Neural cell (in vitro differentiated cells): Measurements from ENCODE around the gene DYRK2. TPM values are rescaled to one million over a fixed set of nuclear protein-coding genes. Genes with fewer than 3 reads are reported as not detected.

Source experiments
- H2AFZ ChIP-seq: fragments of 200-600, 300-800 bp; sonication (generic), shearing (Covaris generic); 2 replicates; pipeline ENCODE4 v1.6.0; 2014; ENCODE audit warnings: low read depth, mild to moderate bottlenecking, antibody characterized with exemption, low read length, moderate library complexity
- H3F3A ChIP-seq: fragments of 200-600 bp; shearing (Covaris generic); 2 replicates; pipeline ENCODE4 v1.6.1; 2016; ENCODE audit warnings: mild to moderate bottlenecking, moderate library complexity, mixed read lengths, antibody characterized with exemption, low read length; ENCODE audit not compliant: insufficient read depth, poor library complexity, severe bottlenecking
- H3K27ac ChIP-seq: fragments of 200-600, 300-800 bp; sonication (generic), shearing (Covaris generic); 2 replicates; pipeline ENCODE4 v1.5.1; 2014; ENCODE audit warnings: mild to moderate bottlenecking, low read length, moderate library complexity
- H3K27me3 ChIP-seq: fragments of 300-800, 200-600 bp; sonication (generic), shearing (Covaris generic); 2 replicates; pipeline ENCODE4 v1.6.0; 2014; ENCODE audit warnings: mild to moderate bottlenecking, low read depth, low read length, moderate library complexity; ENCODE audit not compliant: insufficient read depth
- H3K36me3 ChIP-seq: fragments of 300-800, 200-600 bp; sonication (generic), shearing (Covaris generic); 2 replicates; pipeline ENCODE4 v1.5.1; 2014; ENCODE audit warnings: mild to moderate bottlenecking, antibody characterized with exemption, low read length, moderate library complexity; ENCODE audit not compliant: insufficient read depth
- H3K4me2 ChIP-seq: fragments of 300-800, 200-600 bp; sonication (generic), shearing (Covaris generic); 2 replicates; pipeline ENCODE4 v1.6.0; 2014; ENCODE audit warnings: mild to moderate bottlenecking, low read length
- H3K4me3 ChIP-seq: fragments of 300-800, 200-600 bp; sonication (generic), shearing (Covaris generic); 2 replicates; pipeline ENCODE4 v1.5.1; 2014; ENCODE audit warnings: mild to moderate bottlenecking, low read length, moderate library complexity
- H3K79me2 ChIP-seq: fragments of 200-600 bp; shearing (Covaris generic); replicated peaks from 2 replicates; pipeline ENCODE4 v1.6.0; 2014; ENCODE audit warnings: mild to moderate bottlenecking, low read length, moderate library complexity; ENCODE audit not compliant: insufficient read depth
- H3K9ac ChIP-seq: fragments of 300-800, 200-600 bp; sonication (generic), shearing (Covaris generic); 2 replicates; pipeline ENCODE4 v1.6.1; 2016; ENCODE audit warnings: mild to moderate bottlenecking, low read length, mixed read lengths
- H3K9me2 ChIP-seq: fragments of 200-600 bp; shearing (Covaris generic); 2 replicates; pipeline ENCODE4 v1.6.1; 2016; ENCODE audit warnings: mild to moderate bottlenecking, low read length, mixed read lengths; ENCODE audit not compliant: insufficient read depth
- H3K9me3 ChIP-seq: fragments of 200-600, 300-800 bp; sonication (generic), shearing (Covaris generic); 2 replicates; pipeline ENCODE4 v1.6.1; 2016; ENCODE audit warnings: mild to moderate bottlenecking, mixed run types, low read length, moderate library complexity, mixed read lengths
- H4K20me1 ChIP-seq: fragments of 200-600 bp; shearing (Covaris generic); 2 replicates; pipeline ENCODE4 v1.6.1; 2016; ENCODE audit warnings: mild to moderate bottlenecking, mixed run types; ENCODE audit not compliant: insufficient read depth
- CTCF ChIP-seq: fragments of 450-650 bp; IDR thresholded peaks from 2 replicates; pipeline ENCODE4 v1.5.1; 2014; ENCODE audit warnings: antibody characterized with exemption, mild to moderate bottlenecking, moderate library complexity; ENCODE audit not compliant: poor library complexity, severe bottlenecking
- EP300 ChIP-seq: fragments of 450-650 bp; conservative IDR thresholded peaks from 2 replicates; pipeline ENCODE4 v1.6.1; 2014; ENCODE audit warnings: antibody characterized with exemption, mild to moderate bottlenecking, moderate library complexity; ENCODE audit not compliant: poor library complexity, severe bottlenecking
- EZH2 ChIP-seq: fragments of 200-600, 300-800 bp; shearing (Covaris generic), sonication (generic); IDR thresholded peaks from 2 replicates; pipeline ENCODE4 v1.6.1; 2014; ENCODE audit warnings: antibody characterized with exemption, low read length, borderline replicate concordance, mild to moderate bottlenecking; ENCODE audit not compliant: insufficient read depth, poor library complexity, severe bottlenecking
- POLR2AphosphoS5 ChIP-seq: IDR thresholded peaks from 2 replicates; pipeline ENCODE4 v1.6.1; 2012
- RAD21 ChIP-seq: fragments of 450-650 bp; conservative IDR thresholded peaks from 2 replicates; pipeline ENCODE4 v1.6.1; 2014; ENCODE audit warnings: antibody characterized with exemption, mild to moderate bottlenecking, moderate library complexity
- REST ChIP-seq: IDR thresholded peaks from 2 replicates; pipeline ENCODE4 v1.6.1; 2012; ENCODE audit warnings: borderline replicate concordance
- SMC3 ChIP-seq: fragments of 450-650 bp; conservative IDR thresholded peaks from 2 replicates; pipeline ENCODE4 v1.6.1; 2014; ENCODE audit warnings: antibody characterized with exemption, mild to moderate bottlenecking, moderate library complexity; ENCODE audit not compliant: poor library complexity
- TAF1 ChIP-seq: IDR thresholded peaks from 2 replicates; pipeline ENCODE4 v1.6.1; 2012; ENCODE audit warnings: low read depth
- polyA plus RNA-seq: library from polyadenylated mRNA; depleted of rRNA; stranded (reverse); fragments of >200 nt; gene quantifications from 2 replicates; pipeline ENCODE4 v1.2.3, GENCODE V29; 2014

Gene DYRK2
- polyA plus RNA-seq, 1 donor from 2014 or later = 50.6 TPM

- Histone ChIP-seq H4K20me1 (no peaks in the 10 kb centered on the region), H3K4me3 (no peak overlapping the region), H3K27me3 (no peaks in the 10 kb centered on the region), H3K9me3 (no peaks in the 10 kb centered on the region), H3K27ac (no peak overlapping the region), H3K36me3 (peaks cover 8% of the 10 kb centered on the region), H3K79me2 (peaks cover 20% of the 10 kb centered on the region), H3K4me2 (no peak overlapping the region), H3F3A (no peaks in the 10 kb centered on the region), H2AFZ (no peak overlapping the region), H3K9me2 (no peaks in the 10 kb centered on the region), H3K9ac (no peak overlapping the region)
- TF ChIP-seq POLR2AphosphoS5 (no peak), EZH2 (no peak)
These were observed 17.1 kb downstream of the DYRK2 start for GRCh38 chr12:67665679-67666078.

GRCh38 chr12:67666605-67667004 lies 18.1 kb downstream of the DYRK2 start:
- Histone ChIP-seq H4K20me1 (no peaks in the 10 kb centered on the region), H3K4me2 (no peak overlapping the region), H3F3A (no peaks in the 10 kb centered on the region), H3K36me3 (peaks cover under 1% of the 10 kb centered on the region), H3K9ac (no peak overlapping the region), H3K4me3 (no peak overlapping the region), H3K79me2 (peaks cover 11% of the 10 kb centered on the region), H3K9me3 (no peaks in the 10 kb centered on the region), H3K9me2 (no peaks in the 10 kb centered on the region), H3K27me3 (no peaks in the 10 kb centered on the region), H3K27ac (no peak overlapping the region), H2AFZ (no peak overlapping the region)
- TF ChIP-seq CTCF (no peak), RAD21 (no peak), EZH2 (no peak), TAF1 (no peak), SMC3 (no peak), POLR2AphosphoS5 (no peak), REST (no peak)

GRCh38 chr12:67667276-67668073 lies 18.9 kb downstream of the DYRK2 start:
- no peaks in the 10 kb centered on the region for H3K9me2 ChIP-seq
- H3K79me2 ChIP-seq = peaks cover 3% of the 10 kb centered on the region
- H3F3A ChIP-seq = no peaks in the 10 kb centered on the region
- no peaks in the 10 kb centered on the region for H3K36me3 ChIP-seq
- no peak overlapping the region for H3K4me3 ChIP-seq
- H3K27ac ChIP-seq = no peak overlapping the region
- H3K9ac ChIP-seq = no peak overlapping the region
- no peak overlapping the region for H2AFZ ChIP-seq
- H4K20me1 ChIP-seq = no peaks in the 10 kb centered on the region
- no peaks in the 10 kb centered on the region for H3K27me3 ChIP-seq
- H3K4me2 ChIP-seq = no peak overlapping the region
- TF ChIP-seq EP300 (no peak), SMC3 (no peak), CTCF (no peak), POLR2AphosphoS5 (no peak)
- no peaks in the 10 kb centered on the region for H3K9me3 ChIP-seq
